Fibroblast of villous mesenchyme (primary cell): ENCODE results near the gene PNMA8C. TPM values are rescaled to one million over a fixed set of nuclear protein-coding genes. Genes with fewer than 3 reads are reported as not detected.

Experiments used
- DNase-seq: peaks from one replicate; pipeline ENCODE4 v3.0.0-alpha.2; 2010; ENCODE audit warnings: low read depth
- H3K4me3 ChIP-seq: 2 replicates; pipeline ENCODE4 v1.5.1; 2011; ENCODE audit warnings: low read depth, mild to moderate bottlenecking, low read length
- total RNA-seq: library from RNA; depleted of rRNA; stranded (reverse); fragments of >200 nt; gene quantifications from 2 replicates; pipeline ENCODE4 v1.2.3, GENCODE V29; 2012
- TF ChIP-seq, protein P1 (sequence below): IDR thresholded peaks from 2 replicates; pipeline ENCODE4 v1.5.1; 2012; ENCODE audit warnings: low read depth, mild to moderate bottlenecking, low read length; ENCODE audit not compliant: insufficient read depth

The PNMA8C gene
- under 0.01 TPM in 2 replicates for total RNA-seq

- peak within 1 kb of the TSS; percentile 15 for H3K4me3 ChIP-seq
- DNase-seq = no peak
- TF ChIP-seq, protein P1, sequence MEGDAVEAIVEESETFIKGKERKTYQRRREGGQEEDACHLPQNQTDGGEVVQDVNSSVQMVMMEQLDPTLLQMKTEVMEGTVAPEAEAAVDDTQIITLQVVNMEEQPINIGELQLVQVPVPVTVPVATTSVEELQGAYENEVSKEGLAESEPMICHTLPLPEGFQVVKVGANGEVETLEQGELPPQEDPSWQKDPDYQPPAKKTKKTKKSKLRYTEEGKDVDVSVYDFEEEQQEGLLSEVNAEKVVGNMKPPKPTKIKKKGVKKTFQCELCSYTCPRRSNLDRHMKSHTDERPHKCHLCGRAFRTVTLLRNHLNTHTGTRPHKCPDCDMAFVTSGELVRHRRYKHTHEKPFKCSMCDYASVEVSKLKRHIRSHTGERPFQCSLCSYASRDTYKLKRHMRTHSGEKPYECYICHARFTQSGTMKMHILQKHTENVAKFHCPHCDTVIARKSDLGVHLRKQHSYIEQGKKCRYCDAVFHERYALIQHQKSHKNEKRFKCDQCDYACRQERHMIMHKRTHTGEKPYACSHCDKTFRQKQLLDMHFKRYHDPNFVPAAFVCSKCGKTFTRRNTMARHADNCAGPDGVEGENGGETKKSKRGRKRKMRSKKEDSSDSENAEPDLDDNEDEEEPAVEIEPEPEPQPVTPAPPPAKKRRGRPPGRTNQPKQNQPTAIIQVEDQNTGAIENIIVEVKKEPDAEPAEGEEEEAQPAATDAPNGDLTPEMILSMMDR = no peak
These were observed at the start of gene PNMA8C for GRCh38 chr19:46428239-46429135. Gene PNMA8C (minus strand): TSS chr19:46428936. CDS start chr19:46428359, 577 bp downstream.

- no peak overlapping the region for H3K4me3 ChIP-seq
- no peak for DNase-seq
- TF ChIP-seq, protein P1 = no peak
These were observed 47.2 kb upstream of the PNMA8C start for GRCh38 chr19:46475986-46476385.

- H3K4me3 ChIP-seq = no peak overlapping the region
- TF ChIP-seq, protein P1 = no peak
- no peak for DNase-seq
These were observed 45.5 kb upstream of the PNMA8C start for GRCh38 chr19:46474211-46474610.

DNA sequence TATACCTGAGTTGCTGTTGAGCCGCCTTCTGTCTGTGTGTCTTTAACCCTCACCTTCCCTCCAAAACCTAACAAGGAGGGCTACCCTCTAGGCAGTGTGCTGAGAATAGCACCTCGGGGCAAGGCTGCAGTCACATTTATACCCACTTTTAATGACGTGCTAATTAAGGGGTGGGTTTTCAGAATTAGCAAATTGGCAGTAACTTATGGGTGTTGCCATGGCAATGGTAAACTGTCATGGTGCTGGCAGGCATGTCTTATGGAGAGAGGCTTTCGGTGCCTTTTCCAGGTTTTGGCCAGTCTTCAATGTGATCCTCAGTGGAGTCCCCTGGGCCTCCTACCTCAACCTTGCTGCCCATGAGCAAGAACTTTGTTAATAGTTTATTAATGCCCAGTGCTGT, 43.9 kb upstream of the PNMA8C start:
- TF ChIP-seq, protein P1 = no peak
- no peak overlapping the region for H3K4me3 ChIP-seq
- DNase-seq = no peak

GRCh38 chr19:46471811-46472543, 43.2 kb upstream of the PNMA8C start:
- peak overlapping the region; percentile 43 for H3K4me3 ChIP-seq
- TF ChIP-seq, protein P1 = no peak
- DNase-seq = no peak

DNA sequence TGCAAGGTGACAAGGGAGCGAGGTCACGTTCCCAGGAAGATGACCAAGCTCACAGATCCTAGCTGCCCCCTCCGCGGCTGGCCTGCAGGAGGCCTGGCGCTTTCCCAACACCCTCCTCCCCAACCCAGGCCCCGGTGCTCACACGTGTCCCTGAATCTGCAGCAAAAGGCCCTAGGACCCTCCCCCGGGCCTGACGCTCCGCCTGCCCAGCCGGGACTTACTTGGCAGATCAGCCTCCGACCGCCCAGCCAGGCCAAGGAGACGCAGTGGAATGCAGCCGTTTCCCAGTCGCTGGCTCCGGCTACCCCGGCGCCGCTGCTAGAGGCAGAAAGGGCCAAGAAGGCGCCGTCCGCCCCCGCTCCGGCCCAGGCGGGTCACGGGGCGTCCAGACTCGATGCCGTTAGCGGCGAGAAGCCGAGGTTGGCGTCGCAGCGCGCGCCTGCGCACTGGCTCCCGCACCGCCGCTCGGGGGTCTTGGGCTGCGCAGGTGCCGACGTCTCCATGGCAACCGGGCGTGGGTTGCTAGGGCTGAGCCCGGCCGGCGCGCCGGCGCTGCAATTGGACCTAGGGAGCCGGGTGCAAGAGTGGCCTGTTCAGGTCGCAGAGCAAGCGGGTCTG, 42.5 kb upstream of the PNMA8C start, which contains the start of gene PNMA8A:
Gene PNMA8A, minus strand, starts transcription at position 448 of the 618 bp plus-strand sequence. CDS start 528 bp downstream, outside the sequence.
- TF ChIP-seq, protein P1 = no peak
- peak within 1 kb of the TSS; percentile 43 for H3K4me3 ChIP-seq
- DNase-seq = peak; percentile 72
